T-cell (primary cell): ENCODE results near the gene LONRF3. TPM values are rescaled to one million over a fixed set of nuclear protein-coding genes. Genes with fewer than 3 reads are reported as not detected.

Experiments used
- ATAC-seq, 4 experiments: fragments of 200-7000 bp in 3 of 4; fragments of 150-1000 bp in 1 of 4; cut with Tn5 transposase; replicated peaks in 1 of 4; 1 replicate in 3 of 4; 2 replicates in 1 of 4; pipeline ENCODE4 v1.10.0; 2021; ENCODE audit warnings: moderate library complexity in 3 of 4, mild to moderate bottlenecking in 2 of 4, moderate number of reproducible peaks in 1 of 4
- CTCF ChIA-PET, 2 donors: fragments of 300-600 bp; sonication (Branson Sonifier 250); formaldehyde crosslinking; loops; one replicate each; lab custom pipeline; 2022; ENCODE audit warnings: antibody characterized with exemption in 2 of 2; lab: Charles Lee
- POLR2A ChIA-PET, 2 donors: fragments of 300-600 bp; sonication (Branson Sonifier 250); formaldehyde crosslinking; loops; one replicate each; lab custom pipeline; 2022; ENCODE audit warnings: antibody characterized with exemption in 2 of 2; lab: Charles Lee
- DNase-seq, 35 experiments: peaks; one replicate each; pipeline versions ENCODE4 v3.0.0 to v3.0.0-alpha.2; 2013 to 2023
- H3K27ac ChIP-seq: one replicate; pipeline ENCODE4 v1.5.1; 2013; ENCODE audit warnings: low read length
- H3K27me3 ChIP-seq, 2 experiments: replicated peaks in 1 of 2; 1 replicate in 1 of 2; 2 replicates in 1 of 2; pipeline versions ENCODE4 v1.6.1 to v1.7.0; 2013; ENCODE audit warnings: low read length in 1 of 2, mixed read lengths in 1 of 2; ENCODE audit not compliant: control insufficient read depth in 2 of 2, insufficient read depth in 2 of 2; ENCODE audit errors: extremely low read depth in 1 of 2
- H3K36me3 ChIP-seq, 2 donors: 1 replicate in 1 of 2; 2 replicates in 1 of 2; pipeline versions ENCODE4 v1.6.1 to v1.7.0; 2013; ENCODE audit warnings: low read length in 1 of 2; ENCODE audit not compliant: control insufficient read depth in 2 of 2, insufficient read depth in 1 of 2; ENCODE audit errors: extremely low read depth in 1 of 2
- H3K4me1 ChIP-seq, 2 experiments: 1 replicate in 1 of 2; 2 replicates in 1 of 2; pipeline versions ENCODE4 v1.6.1 to v1.7.0; 2013; ENCODE audit warnings: low read length in 2 of 2, mixed read lengths in 1 of 2; ENCODE audit not compliant: insufficient read depth in 2 of 2, control insufficient read depth in 1 of 2; ENCODE audit errors: extremely low read depth in 1 of 2
- H3K4me3 ChIP-seq, 2 donors: 1 replicate in 1 of 2; 2 replicates in 1 of 2; pipeline versions ENCODE4 v1.5.1 to v1.7.0; 2013; ENCODE audit warnings: mild to moderate bottlenecking in 2 of 2, low read length in 1 of 2, moderate library complexity in 1 of 2; ENCODE audit not compliant: control insufficient read depth in 1 of 2; ENCODE audit errors: extremely low read depth in 1 of 2
- H3K9me3 ChIP-seq: 2 replicates; pipeline ENCODE4 v1.7.0; 2013
- H3K27ac Mint-ChIP-seq, 2 donors: one replicate each; pipeline ENCODE4 v1.8.0; 2020 to 2021; ENCODE audit warnings: mild to moderate bottlenecking in 2 of 2, mixed read lengths in 2 of 2
- H3K27me3 Mint-ChIP-seq, 2 donors: one replicate each; pipeline ENCODE4 v1.8.0; 2021 to 2022; ENCODE audit warnings: mixed read lengths in 2 of 2
- H3K36me3 Mint-ChIP-seq: one replicate; pipeline ENCODE4 v1.8.0; 2021; ENCODE audit warnings: mixed read lengths
- H3K4me1 Mint-ChIP-seq, 3 donors: one replicate each; pipeline ENCODE4 v1.8.0; 2020 to 2022; ENCODE audit warnings: mixed read lengths in 3 of 3, mild to moderate bottlenecking in 1 of 3
- H3K4me3 Mint-ChIP-seq, 3 donors: one replicate each; pipeline ENCODE4 v1.8.0; 2020 to 2022; ENCODE audit warnings: mild to moderate bottlenecking in 3 of 3, mixed read lengths in 3 of 3, moderate library complexity in 3 of 3
- H3K9me3 Mint-ChIP-seq, 3 donors: one replicate each; pipeline ENCODE4 v1.8.0; 2020 to 2022; ENCODE audit warnings: mixed read lengths in 3 of 3
- WGBS: methylation state at CpG from one replicate; pipeline ENCODE4 v1.1.5; 2013; ENCODE audit warnings: missing lambda C conversion rate; ENCODE audit not compliant: insufficient coverage; 5-methylcytosine and 5-hydroxymethylcytosine counted together
- total RNA-seq, 35 experiments: library from RNA in 6 of 35; stranded (reverse) in 6 of 35; fragments of 120-200 nt in 1 of 35; gene quantifications; one replicate each; pipeline versions ENCODE4 v1.2.1 to v1.2.4 and lab custom pipeline; 2013 to 2026

The LONRF3 gene
- total RNA-seq, 5 donors from 2014 or later (not counting 1 experiment from before 2014, with no cell fraction given) = 3.6 to 11.7 (median 10.7) TPM

DNA sequence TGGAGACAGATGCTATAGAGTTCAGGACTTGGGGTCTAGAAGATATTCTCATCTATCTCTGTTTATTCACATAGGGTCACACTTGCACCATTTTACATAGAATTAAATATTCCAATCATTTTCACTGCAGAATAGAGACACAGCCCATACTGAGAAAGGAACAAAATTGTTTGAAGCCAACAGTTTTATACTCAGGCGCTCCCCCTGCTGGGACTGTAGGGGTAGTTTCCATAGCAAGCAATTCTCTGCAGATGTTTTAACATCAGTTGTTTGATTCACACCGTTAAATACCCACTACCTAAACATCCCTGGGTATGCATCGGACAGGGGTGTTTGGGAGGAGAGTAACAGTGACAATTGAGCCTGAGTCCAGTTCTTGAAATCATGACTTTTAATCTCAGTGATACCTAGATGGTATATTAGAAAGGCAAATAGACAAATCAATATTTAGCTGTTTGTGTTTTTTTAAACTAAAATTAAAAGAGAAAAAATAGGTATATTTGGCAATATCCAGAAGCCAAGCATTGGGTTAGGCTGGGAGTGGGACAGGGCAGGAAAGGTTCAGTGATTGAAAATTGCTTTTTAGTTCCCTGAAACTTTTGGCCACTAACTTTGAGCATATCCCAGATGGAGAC lies 33.8 kb downstream of the LONRF3 start:
- Mint-ChIP-seq H3K36me3 (peaks cover 16% of the 10 kb centered on the region), H3K9me3 (no peaks in the 10 kb centered on the region), H3K27ac (no peak overlapping the region), H3K4me1 (peaks cover 0 to 14% (median 11%) of the 10 kb centered on the region in 3 donors), H3K4me3 (no peak overlapping the region), H3K27me3 (peaks cover 0 to 15% of the 10 kb centered on the region in 2 donors)
- ChIA-PET CTCF (interaction anchor here (0.6 to 1.1 kb wide), 7 partner anchors 76 to 165 kb away, joined by 3 to 9 read pairs (median 4); no protein-coding TSS in a partner anchor), POLR2A (no interaction called here)
- H3K27ac ChIP-seq = no peak overlapping the region
- DNase-seq (peak in 24 of 35 experiments; percentile 3 to 49 (median 21)), ATAC-seq (peak in 1 of 4 experiments; percentile 32)
- no peak overlapping the region for H3K4me3 ChIP-seq
- no CpG with 5 or more reads among the region's 3 CpGs for WGBS
- no peaks in the 10 kb centered on the region for H3K27me3 ChIP-seq
- H3K36me3 ChIP-seq = no peaks in the 10 kb centered on the region
- no peaks in the 10 kb centered on the region for H3K9me3 ChIP-seq
- H3K4me1 ChIP-seq = no peaks in the 10 kb centered on the region

GRCh38 chrX:119009071-119009470 lies 34.7 kb downstream of the LONRF3 start:
- Mint-ChIP-seq H3K4me3 (no peak overlapping the region), H3K27me3 (peaks cover 0 to 15% of the 10 kb centered on the region in 2 donors), H3K36me3 (peaks cover 19% of the 10 kb centered on the region), H3K4me1 (peaks cover 0 to 11% (median 10%) of the 10 kb centered on the region in 3 donors), H3K9me3 (no peaks in the 10 kb centered on the region), H3K27ac (no peak overlapping the region)
- no peaks in the 10 kb centered on the region for H3K27me3 ChIP-seq
- no peaks in the 10 kb centered on the region for H3K4me1 ChIP-seq
- H3K4me3 ChIP-seq = no peak overlapping the region
- no CpG with 5 or more reads among the region's 4 CpGs for WGBS
- no peaks in the 10 kb centered on the region for H3K36me3 ChIP-seq
- ChIA-PET CTCF (interaction anchor here (0.6 to 1.0 kb wide), 4 partner anchors 20 to 164 kb away, joined by 3 to 9 read pairs (median 4); no protein-coding TSS in a partner anchor), POLR2A (no interaction called here)
- ATAC-seq (no peak), DNase-seq (no peak)
- no peaks in the 10 kb centered on the region for H3K9me3 ChIP-seq
- no peak overlapping the region for H3K27ac ChIP-seq

GRCh38 chrX:119010491-119010890 lies 36.1 kb downstream of the LONRF3 start:
- no peak for ATAC-seq
- no peak overlapping the region for H3K4me3 ChIP-seq
- H3K36me3 Mint-ChIP-seq = peaks cover 23% of the 10 kb centered on the region
- H3K27ac Mint-ChIP-seq = no peak overlapping the region
- WGBS = no CpG with 5 or more reads among the region's 5 CpGs
- peaks cover 0 to 19% of the 10 kb centered on the region in 2 donors for H3K27me3 Mint-ChIP-seq
- no peak overlapping the region for H3K4me3 Mint-ChIP-seq
- no peaks in the 10 kb centered on the region for H3K27me3 ChIP-seq
- no peak overlapping the region for H3K27ac ChIP-seq
- ChIA-PET POLR2A (no interaction called here), CTCF (no interaction called here)
- H3K36me3 ChIP-seq = no peaks in the 10 kb centered on the region
- no peaks in the 10 kb centered on the region for H3K9me3 ChIP-seq
- no peak for DNase-seq
- H3K9me3 Mint-ChIP-seq = no peaks in the 10 kb centered on the region
- H3K4me1 ChIP-seq = no peaks in the 10 kb centered on the region
- peaks cover 0 to 5% (median 4%) of the 10 kb centered on the region in 3 donors for H3K4me1 Mint-ChIP-seq

DNA sequence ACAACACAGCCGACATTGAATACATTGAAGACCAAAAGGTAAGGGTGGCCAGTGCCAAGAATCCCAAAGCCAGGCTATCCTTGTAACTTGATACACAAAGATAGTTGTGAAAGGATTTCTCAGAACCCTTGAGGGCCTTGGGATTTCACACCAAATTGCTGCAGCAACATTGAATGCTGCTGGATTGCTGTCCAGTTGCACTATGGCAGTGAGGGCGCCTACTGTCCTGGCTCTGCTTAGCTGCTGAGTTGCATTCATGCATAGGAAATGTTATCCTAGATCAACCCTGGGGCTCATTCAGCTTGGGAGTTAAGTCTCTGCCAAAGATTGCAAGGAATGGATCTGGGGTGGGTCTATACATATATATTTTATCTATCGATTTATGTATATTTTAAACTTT lies 38.7 kb downstream of the LONRF3 start:
- H3K4me1 Mint-ChIP-seq = peaks cover 0 to 10% (median 8%) of the 10 kb centered on the region in 3 donors
- no peak for ATAC-seq
- H3K27ac Mint-ChIP-seq = no peak overlapping the region

GRCh38 chrX:119015407-119016237 lies 41.2 kb downstream of the LONRF3 start:
- H3K27ac ChIP-seq = no peak overlapping the region
- no peaks in the 10 kb centered on the region for H3K9me3 ChIP-seq
- CTCF ChIA-PET = interaction anchor here in 1 of 2 donors (0.6 to 1.3 kb wide), 2 partner anchors 9 to 15 kb away, joined by 3 to 6 read pairs; no protein-coding TSS in a partner anchor

More for the DNA sequence above, 38.7 kb downstream of the LONRF3 start:
- no peak overlapping the region for H3K27ac ChIP-seq
- Mint-ChIP-seq H3K36me3 (peaks cover 39% of the 10 kb centered on the region), H3K9me3 (no peaks in the 10 kb centered on the region), H3K27me3 (peaks cover 0 to 19% of the 10 kb centered on the region in 2 donors), H3K4me3 (no peak overlapping the region)
- H3K27me3 ChIP-seq = no peaks in the 10 kb centered on the region
- WGBS = 100% methylated on average over 1 of the region's 3 CpGs
- ChIA-PET POLR2A (no interaction called here), CTCF (no interaction called here)
- no peak for DNase-seq
- H3K9me3 ChIP-seq = no peaks in the 10 kb centered on the region
- no peaks in the 10 kb centered on the region for H3K36me3 ChIP-seq
- H3K4me3 ChIP-seq = no peak overlapping the region
- no peaks in the 10 kb centered on the region for H3K4me1 ChIP-seq

GRCh38 chrX:119017077-119017476 lies 42.7 kb downstream of the LONRF3 start:
- POLR2A ChIA-PET = no interaction called here
- no peak overlapping the region for H3K4me3 Mint-ChIP-seq
- peaks cover 0 to 10% (median 8%) of the 10 kb centered on the region in 3 donors for H3K4me1 Mint-ChIP-seq
- no peak for ATAC-seq
- no peaks in the 10 kb centered on the region for H3K36me3 ChIP-seq
- H3K9me3 Mint-ChIP-seq = no peaks in the 10 kb centered on the region
- CTCF ChIA-PET = no interaction called here
- H3K27ac ChIP-seq = no peak overlapping the region
- no peak overlapping the region for H3K4me3 ChIP-seq
- peaks cover 28% of the 10 kb centered on the region for H3K36me3 Mint-ChIP-seq
- no peaks in the 10 kb centered on the region for H3K4me1 ChIP-seq
- no CpG with 5 or more reads among the region's 1 CpG for WGBS
- H3K27me3 Mint-ChIP-seq = peaks cover 0 to 10% of the 10 kb centered on the region in 2 donors
- H3K27me3 ChIP-seq = no peaks in the 10 kb centered on the region
- no peak for DNase-seq
- no peaks in the 10 kb centered on the region for H3K9me3 ChIP-seq
- H3K27ac Mint-ChIP-seq = no peak overlapping the region

More at GRCh38 chrX:119015407-119016237, 41.2 kb downstream of the LONRF3 start:
- 33% methylated on average over 1 of the region's 7 CpGs for WGBS
- no peak overlapping the region for H3K4me3 ChIP-seq
- peaks cover 32% of the 10 kb centered on the region for H3K36me3 Mint-ChIP-seq
- H3K9me3 Mint-ChIP-seq = no peaks in the 10 kb centered on the region
- H3K36me3 ChIP-seq = no peaks in the 10 kb centered on the region
- ATAC-seq = no peak
- no peak overlapping the region for H3K4me3 Mint-ChIP-seq
- H3K27me3 Mint-ChIP-seq = peaks cover 0 to 10% of the 10 kb centered on the region in 2 donors
- no peaks in the 10 kb centered on the region for H3K27me3 ChIP-seq
- peaks cover 0 to 10% (median 8%) of the 10 kb centered on the region in 3 donors for H3K4me1 Mint-ChIP-seq
- POLR2A ChIA-PET = no interaction called here
- H3K27ac Mint-ChIP-seq = peak overlapping the region in 1 of 2 donors; percentile 28
- no peaks in the 10 kb centered on the region for H3K4me1 ChIP-seq
- peak in 1 of 35 experiments; percentile 28 for DNase-seq
